ENCODE data around the gene ZC3H18.

GRCh38 chr16:88624481-88624880, 54.3 kb downstream of the ZC3H18 start:
- no peak for TF ChIP-seq CTCF (IDR thresholded peaks at IDR 0.05; ENCODE audit: poor library complexity)
- no peak for TF ChIP-seq EZH2 (IDR thresholded peaks at IDR 0.05; ENCODE audit: borderline replicate concordance)
- no peak for TF ChIP-seq EZH2phosphoT487 (IDR thresholded peaks at IDR 0.05; ENCODE audit: low read depth, severe bottlenecking, unreplicated experiment)
